ENCODE results near the gene RABGAP1L.

The RABGAP1L gene

DNA sequence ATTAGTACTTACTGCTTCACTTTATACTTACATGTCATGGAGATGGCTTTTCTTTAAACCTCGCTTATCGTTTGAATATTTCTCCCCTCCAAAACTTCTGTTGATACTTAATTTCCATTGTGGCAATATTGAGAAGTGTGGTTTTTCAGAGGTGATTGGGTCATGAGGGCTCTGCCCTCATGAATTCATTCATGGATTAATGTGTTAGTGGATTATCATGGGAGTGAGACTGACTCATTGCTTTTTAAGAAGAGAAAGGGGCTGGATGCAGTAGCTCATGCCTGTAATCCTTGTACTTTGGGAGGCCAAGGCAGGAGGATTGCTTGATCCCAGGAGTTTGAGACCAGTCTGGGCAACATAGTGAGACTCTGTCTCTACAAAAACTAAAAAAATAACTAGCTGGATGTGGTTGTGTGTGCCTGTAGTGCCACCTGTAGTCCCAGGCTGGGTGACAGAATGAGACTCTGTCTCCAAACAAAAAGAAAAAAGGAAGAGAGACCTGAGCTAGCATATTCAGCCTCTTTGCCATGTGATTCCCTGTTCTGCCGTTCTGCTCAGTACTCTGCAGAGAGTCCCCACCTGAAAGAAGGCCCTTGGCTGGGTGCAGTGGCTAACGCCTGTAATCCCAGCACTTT is 30.2 kb downstream of the RABGAP1L start:
- DNase-seq (ENCODE audit: insufficient read length, low spot score) (no peak), FAIRE-seq (no peak)

DNA sequence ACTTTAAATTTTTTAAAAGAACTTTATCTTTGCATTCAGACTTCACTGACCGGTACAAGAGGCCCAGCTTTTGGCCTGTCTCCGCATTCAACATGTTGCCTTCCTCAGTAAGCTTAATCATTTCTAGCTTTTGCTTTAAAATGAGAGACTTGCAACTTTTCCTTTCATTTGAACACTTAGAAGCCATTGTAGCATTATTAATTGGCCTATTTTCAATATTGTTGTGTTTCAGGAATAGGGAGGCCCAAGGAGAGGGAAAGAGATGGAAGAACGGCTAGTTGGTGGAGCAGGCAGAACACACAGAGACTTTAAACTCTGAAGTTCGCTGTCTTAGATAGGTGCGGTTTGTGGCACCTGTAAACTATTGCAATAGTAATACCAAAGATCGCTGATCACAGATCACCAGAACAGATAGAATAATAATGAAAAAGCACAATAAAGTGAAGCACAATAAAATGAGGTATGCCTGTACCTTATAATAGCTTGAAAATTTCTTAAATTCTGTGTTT is 31.4 kb downstream of the RABGAP1L start:
- FAIRE-seq (no peak), DNase-seq (ENCODE audit: insufficient read length, low spot score) (no peak)
- no peak for TF ChIP-seq CTCF (IDR thresholded peaks at IDR 0.05; ENCODE audit: insufficient read depth, missing control alignments)

More for the DNA sequence above, 30.2 kb downstream of the RABGAP1L start:
- TF ChIP-seq CTCF (IDR thresholded peaks at IDR 0.05; ENCODE audit: insufficient read depth, missing control alignments) = no peak

- FAIRE-seq = peak; percentile 29
- DNase-seq (ENCODE audit: insufficient read length, low spot score) = no peak
- no peak for TF ChIP-seq CTCF (IDR thresholded peaks at IDR 0.05; ENCODE audit: insufficient read depth, missing control alignments)
Measured at GRCh38 chr1:174191349-174191862, 32.1 kb downstream of the RABGAP1L start.

GRCh38 chr1:174194461-174194860 is 35.1 kb downstream of the RABGAP1L start:
- no peak for DNase-seq (ENCODE audit: insufficient read length, low spot score)
- TF ChIP-seq CTCF (IDR thresholded peaks at IDR 0.05; ENCODE audit: insufficient read depth, missing control alignments) = no peak
- no peak for FAIRE-seq

- TF ChIP-seq CTCF (IDR thresholded peaks at IDR 0.05; ENCODE audit: insufficient read depth, missing control alignments) = no peak
- DNase-seq (ENCODE audit: insufficient read length, low spot score) (no peak), FAIRE-seq (no peak)
Measured at GRCh38 chr1:174197088-174197487, 37.8 kb downstream of the RABGAP1L start.

DNA sequence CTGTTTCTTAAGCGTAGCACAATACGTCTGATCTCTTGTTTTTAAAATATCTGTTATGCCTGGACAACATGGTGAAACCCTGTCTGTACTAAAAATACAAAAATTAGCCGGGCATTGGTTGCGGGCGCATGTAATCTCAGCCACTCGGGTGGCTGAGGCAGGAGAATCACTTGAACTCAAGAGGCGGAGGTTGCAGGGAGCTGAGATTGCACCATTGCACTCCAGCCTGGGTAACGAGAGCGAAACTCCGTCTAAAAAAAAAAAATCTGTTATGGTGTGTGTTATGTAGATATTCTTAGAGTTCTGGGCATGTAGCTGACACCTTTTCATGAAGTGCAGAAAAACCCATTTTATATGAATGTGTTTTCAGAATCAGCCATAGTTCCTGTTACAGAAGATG is 38.2 kb downstream of the RABGAP1L start:
- no peak for DNase-seq (ENCODE audit: insufficient read length, low spot score)
- FAIRE-seq = no peak
- TF ChIP-seq CTCF (IDR thresholded peaks at IDR 0.05; ENCODE audit: insufficient read depth, missing control alignments) = no peak

DNA sequence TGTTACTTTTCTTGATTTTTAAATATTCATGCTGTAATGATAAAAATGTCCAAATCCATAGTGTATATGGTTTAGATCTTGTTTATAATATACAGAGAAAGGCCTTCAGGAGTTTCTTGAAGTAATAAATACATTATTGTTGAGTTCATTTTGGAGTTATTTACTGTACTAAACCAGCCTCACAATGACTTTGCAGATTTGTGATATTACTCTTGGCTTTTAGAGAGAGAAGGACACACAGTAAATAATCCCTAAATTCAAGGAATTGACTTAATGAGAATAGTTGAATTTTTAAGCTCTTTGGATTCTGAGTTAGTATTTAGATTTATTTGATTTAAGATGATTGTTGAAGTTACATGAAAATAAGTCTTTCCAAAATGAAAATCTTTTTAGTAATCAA is 38.9 kb downstream of the RABGAP1L start:
- FAIRE-seq (no peak), DNase-seq (ENCODE audit: insufficient read length, low spot score) (no peak)
- no peak for TF ChIP-seq CTCF (IDR thresholded peaks at IDR 0.05; ENCODE audit: insufficient read depth, missing control alignments)
